Neural crest cell (in vitro differentiated cells): ENCODE data around the gene RALGAPA2. TPM values are rescaled to one million over a fixed set of nuclear protein-coding genes. Genes with fewer than 3 reads are reported as not detected.

ENCODE experiments used
- DNase-seq: peaks from one replicate; pipeline ENCODE4 v3.0.0; 2021; ENCODE audit warnings: low read depth, mixed read lengths, low spot score
- H3K27ac Mint-ChIP-seq: one replicate; pipeline ENCODE4 v1.8.0; 2021; ENCODE audit warnings: mild to moderate bottlenecking, mixed read lengths; ENCODE audit not compliant: unreplicated experiment
- H3K27me3 Mint-ChIP-seq: 2 replicates; pipeline ENCODE4 v1.8.0; 2021; ENCODE audit warnings: low read depth, mild to moderate bottlenecking, mixed read lengths
- H3K36me3 Mint-ChIP-seq: 2 replicates; pipeline ENCODE4 v1.8.0; 2021; ENCODE audit warnings: low read depth, mild to moderate bottlenecking, mixed read lengths
- H3K4me1 Mint-ChIP-seq: 2 replicates; pipeline ENCODE4 v1.8.0; 2021; ENCODE audit warnings: mixed read lengths
- H3K4me3 Mint-ChIP-seq: one replicate; pipeline ENCODE4 v1.8.0; 2021; ENCODE audit warnings: mild to moderate bottlenecking, mixed read lengths
- H3K9me3 Mint-ChIP-seq: 2 replicates; pipeline ENCODE4 v1.8.0; 2021; ENCODE audit warnings: mixed read lengths
- CTCF ChIP-seq: fragments of 200-600 bp; sonication (generic); conservative IDR thresholded peaks from 2 replicates; pipeline ENCODE4 v1.5.0; 2021; ENCODE audit warnings: antibody characterized with exemption, mild to moderate bottlenecking
- total RNA-seq: library from RNA; stranded (reverse); gene quantifications from 2 replicates; pipeline ENCODE4 v1.2.1, GENCODE V29; 2021

RALGAPA2 gene
- total RNA-seq, 1 donor from 2014 or later = 29.3 TPM

DNA sequence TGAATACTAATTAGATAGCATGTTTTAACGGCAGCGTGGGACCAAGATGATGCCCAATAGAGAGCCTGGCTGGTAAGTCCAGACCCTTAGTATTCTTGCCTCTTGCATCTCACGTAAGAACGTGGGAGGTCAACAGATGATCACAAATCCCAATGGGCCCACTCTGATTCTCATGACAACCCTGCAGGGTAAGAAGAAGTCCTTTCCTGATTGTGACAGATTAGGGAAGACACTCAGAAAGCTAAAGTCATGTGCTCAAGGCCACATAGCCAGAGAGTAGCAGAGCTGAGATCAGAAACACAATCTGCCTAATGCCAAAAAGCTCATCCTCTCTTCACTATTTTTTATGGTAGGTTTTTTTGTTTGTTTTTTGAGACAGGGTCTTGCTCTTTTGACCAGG lies 103.8 kb downstream of the RALGAPA2 start:
- Mint-ChIP-seq H3K27ac (no peak overlapping the region), H3K27me3 (no peaks in the 10 kb centered on the region), H3K9me3 (no peaks in the 10 kb centered on the region), H3K36me3 (peaks cover 12% of the 10 kb centered on the region), H3K4me1 (no peaks in the 10 kb centered on the region), H3K4me3 (no peak overlapping the region)
- no peak for DNase-seq
- no peak for TF ChIP-seq CTCF

DNA sequence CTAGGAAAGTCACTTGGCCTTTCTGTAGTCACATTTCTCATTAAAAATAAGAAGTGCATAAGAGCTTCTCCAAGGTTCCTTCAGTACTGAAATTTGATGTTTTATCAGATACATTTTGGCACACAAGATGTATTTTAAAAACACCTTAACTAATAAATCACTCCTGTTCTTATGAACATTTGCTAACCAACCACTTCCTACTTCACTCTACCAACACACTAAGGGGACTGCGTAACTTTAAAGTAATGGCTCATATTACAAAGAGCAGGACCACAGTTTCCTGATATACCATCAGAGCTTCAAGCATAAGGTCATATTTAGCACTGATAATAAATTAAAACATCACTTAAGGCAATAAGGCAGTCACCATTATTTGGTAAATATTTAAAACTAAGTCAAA lies 104.4 kb downstream of the RALGAPA2 start:
- Mint-ChIP-seq H3K27ac (no peak overlapping the region), H3K4me3 (no peak overlapping the region), H3K27me3 (no peaks in the 10 kb centered on the region), H3K4me1 (no peaks in the 10 kb centered on the region), H3K36me3 (peaks cover 12% of the 10 kb centered on the region), H3K9me3 (no peaks in the 10 kb centered on the region)
- no peak for TF ChIP-seq CTCF
- no peak for DNase-seq

- DNase-seq = no peak
- H3K27ac Mint-ChIP-seq = no peak overlapping the region
- TF ChIP-seq CTCF = no peak
- no peaks in the 10 kb centered on the region for H3K9me3 Mint-ChIP-seq
- H3K4me1 Mint-ChIP-seq = no peaks in the 10 kb centered on the region
- no peak overlapping the region for H3K4me3 Mint-ChIP-seq
- H3K27me3 Mint-ChIP-seq = no peaks in the 10 kb centered on the region
- H3K36me3 Mint-ChIP-seq = peaks cover 14% of the 10 kb centered on the region
Observed at GRCh38 chr20:20606881-20607280, 105.6 kb downstream of the RALGAPA2 start.

DNA sequence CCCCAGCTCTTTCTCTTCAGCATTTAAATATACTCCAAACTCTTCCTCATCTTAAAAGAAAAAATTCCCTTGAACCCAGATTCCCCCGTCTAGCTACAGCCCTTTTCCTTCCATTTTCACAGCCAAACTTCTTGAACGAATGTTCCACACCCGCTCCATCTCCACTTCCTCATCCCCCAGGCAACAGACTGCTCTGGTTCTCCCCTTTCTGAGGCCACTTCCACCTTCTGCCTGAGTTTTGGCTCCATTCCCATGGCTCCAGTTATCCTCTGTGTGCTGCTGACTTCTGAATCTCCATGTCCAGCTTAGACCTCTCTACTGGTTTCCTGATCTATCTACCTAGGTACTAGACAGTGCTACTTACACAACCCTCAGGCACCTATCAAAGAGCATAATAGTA lies 106.4 kb downstream of the RALGAPA2 start:
- no peak overlapping the region for H3K27ac Mint-ChIP-seq
- H3K4me3 Mint-ChIP-seq = no peak overlapping the region
- no peak for DNase-seq
- TF ChIP-seq CTCF = no peak
- H3K36me3 Mint-ChIP-seq = peaks cover 14% of the 10 kb centered on the region
- H3K4me1 Mint-ChIP-seq = no peaks in the 10 kb centered on the region
- H3K27me3 Mint-ChIP-seq = no peaks in the 10 kb centered on the region
- no peaks in the 10 kb centered on the region for H3K9me3 Mint-ChIP-seq

GRCh38 chr20:20604907-20605306 lies 107.5 kb downstream of the RALGAPA2 start:
- Mint-ChIP-seq H3K27me3 (no peaks in the 10 kb centered on the region), H3K4me1 (no peaks in the 10 kb centered on the region), H3K4me3 (no peak overlapping the region), H3K36me3 (peaks cover 12% of the 10 kb centered on the region), H3K27ac (no peak overlapping the region), H3K9me3 (no peaks in the 10 kb centered on the region)
- DNase-seq = no peak
- no peak for TF ChIP-seq CTCF

- Mint-ChIP-seq H3K27ac (no peak overlapping the region), H3K9me3 (no peaks in the 10 kb centered on the region), H3K4me1 (no peaks in the 10 kb centered on the region), H3K4me3 (no peak overlapping the region), H3K27me3 (no peaks in the 10 kb centered on the region), H3K36me3 (peaks cover 12% of the 10 kb centered on the region)
- TF ChIP-seq CTCF = no peak
- DNase-seq = no peak
Observed at GRCh38 chr20:20604357-20604756, 108.1 kb downstream of the RALGAPA2 start.
